MM.1S (cell line): ENCODE measurements around the gene OR5D18.
A peak's percentile ranks its signal among the peaks of the same experiment; 100 is the strongest.

Source experiments
- DNase-seq: peaks from one replicate; pipeline ENCODE4 v3.0.0-alpha.2; 2015
- H2AFZ ChIP-seq: fragments of 300-600 bp; sonication (generic); 2 replicates; pipeline ENCODE4 v1.6.0; 2016; ENCODE audit warnings: antibody characterized with exemption, low read length
- H3F3A ChIP-seq: fragments of 300-600 bp; sonication (generic); 2 replicates; pipeline ENCODE4 v1.6.1; 2016; ENCODE audit warnings: mild to moderate bottlenecking, antibody characterized with exemption, low read length, moderate library complexity, mixed read lengths; ENCODE audit not compliant: insufficient read depth
- H3K27ac ChIP-seq: fragments of 300-600 bp; sonication (generic); 2 replicates; pipeline ENCODE4 v1.5.1; 2016; ENCODE audit warnings: mild to moderate bottlenecking, low read length
- H3K27me3 ChIP-seq: fragments of 300-600 bp; sonication (generic); replicated peaks from 2 replicates; pipeline ENCODE4 v1.6.0; 2016; ENCODE audit warnings: low read length; ENCODE audit not compliant: insufficient read depth
- H3K36me3 ChIP-seq: fragments of 300-600 bp; sonication (generic); replicated peaks from 2 replicates; pipeline ENCODE4 v1.6.1; 2016; ENCODE audit warnings: mild to moderate bottlenecking, low read length, mixed read lengths; ENCODE audit not compliant: insufficient read depth
- H3K4me1 ChIP-seq: fragments of 300-600 bp; sonication (generic); 2 replicates; pipeline ENCODE4 v1.6.1; 2016; ENCODE audit warnings: low read length, mixed read lengths
- H3K4me2 ChIP-seq: fragments of 300-600 bp; sonication (generic); 2 replicates; pipeline ENCODE4 v1.6.0; 2016; ENCODE audit warnings: low read depth, low read length
- H3K4me3 ChIP-seq: fragments of 300-600 bp; sonication (generic); 2 replicates; pipeline ENCODE4 v1.5.1; 2016; ENCODE audit warnings: low read length, mixed read lengths
- H3K79me2 ChIP-seq: fragments of 300-600 bp; sonication (generic); 2 replicates; pipeline ENCODE4 v1.6.1; 2016; ENCODE audit warnings: mixed run types, low read length, mixed read lengths
- H3K9ac ChIP-seq: fragments of 300-600 bp; sonication (generic); 2 replicates; pipeline ENCODE4 v1.6.1; 2016; ENCODE audit warnings: low read length, mixed read lengths
- H3K9me2 ChIP-seq: fragments of 300-600 bp; sonication (generic); replicated peaks from 2 replicates; pipeline ENCODE4 v1.6.1; 2016; ENCODE audit warnings: mild to moderate bottlenecking, low read length, mixed read lengths; ENCODE audit not compliant: insufficient read depth
- H3K9me3 ChIP-seq: fragments of 300-600 bp; sonication (generic); replicated peaks from 2 replicates; pipeline ENCODE4 v1.6.1; 2016; ENCODE audit warnings: mild to moderate bottlenecking, low read length, mixed read lengths; ENCODE audit not compliant: insufficient read depth
- H4K20me1 ChIP-seq: fragments of 300-600 bp; sonication (generic); 2 replicates; pipeline ENCODE4 v1.6.1; 2016; ENCODE audit warnings: mild to moderate bottlenecking, low read length, moderate library complexity, mixed read lengths; ENCODE audit not compliant: insufficient read depth
- EZH2 ChIP-seq: fragments of 300-600 bp; sonication (generic); optimal IDR thresholded peaks from 2 replicates; pipeline ENCODE3; 2017; ENCODE audit warnings: low read depth, mild to moderate bottlenecking, antibody characterized with exemption, low read length, mixed read lengths
- EZH2phosphoT487 ChIP-seq: fragments of 300-600 bp; sonication (generic); IDR thresholded peaks from 2 replicates; pipeline ENCODE4 v1.6.1; 2018; ENCODE audit warnings: antibody characterized with exemption, low read length
- TF ChIP-seq, protein P1 (sequence below): fragments of 300-600 bp; sonication (generic); IDR thresholded peaks from 2 replicates; pipeline ENCODE4 v1.5.1; 2016; ENCODE audit warnings: antibody characterized with exemption, low read length, mixed read lengths

The OR5D18 gene

DNA sequence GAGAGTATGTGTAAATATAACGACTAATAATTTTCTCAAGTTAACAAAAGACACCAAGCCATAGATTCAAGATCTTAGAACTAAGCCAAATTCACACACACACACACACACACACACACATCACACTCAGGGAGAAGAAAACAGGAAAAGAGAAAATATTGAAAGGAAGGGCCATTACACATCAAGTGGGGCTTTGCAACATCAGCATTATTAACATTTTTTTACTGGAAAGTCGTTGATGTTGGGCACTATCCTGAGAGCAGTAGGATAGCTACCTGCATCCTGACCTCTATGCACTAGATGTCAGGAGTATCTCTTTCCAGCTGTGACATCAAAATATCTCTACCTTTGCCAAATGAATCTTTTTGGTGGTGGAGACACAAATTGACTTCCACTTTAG is 28.0 kb downstream of the OR5D18 start:
- Histone ChIP-seq H3K4me2 (no peak overlapping the region), H3F3A (no peaks in the 10 kb centered on the region), H3K9me3 (no peaks in the 10 kb centered on the region), H3K4me3 (no peak overlapping the region), H3K27ac (no peak overlapping the region), H3K36me3 (no peaks in the 10 kb centered on the region), H3K79me2 (no peaks in the 10 kb centered on the region), H4K20me1 (no peaks in the 10 kb centered on the region), H3K9ac (no peak overlapping the region), H3K27me3 (no peaks in the 10 kb centered on the region), H3K4me1 (peaks cover 8% of the 10 kb centered on the region; the same call in 1 of the 2 replicates), H3K9me2 (no peaks in the 10 kb centered on the region), H2AFZ (no peak overlapping the region)
- TF ChIP-seq EZH2 = no peak
- TF ChIP-seq, protein P1, sequence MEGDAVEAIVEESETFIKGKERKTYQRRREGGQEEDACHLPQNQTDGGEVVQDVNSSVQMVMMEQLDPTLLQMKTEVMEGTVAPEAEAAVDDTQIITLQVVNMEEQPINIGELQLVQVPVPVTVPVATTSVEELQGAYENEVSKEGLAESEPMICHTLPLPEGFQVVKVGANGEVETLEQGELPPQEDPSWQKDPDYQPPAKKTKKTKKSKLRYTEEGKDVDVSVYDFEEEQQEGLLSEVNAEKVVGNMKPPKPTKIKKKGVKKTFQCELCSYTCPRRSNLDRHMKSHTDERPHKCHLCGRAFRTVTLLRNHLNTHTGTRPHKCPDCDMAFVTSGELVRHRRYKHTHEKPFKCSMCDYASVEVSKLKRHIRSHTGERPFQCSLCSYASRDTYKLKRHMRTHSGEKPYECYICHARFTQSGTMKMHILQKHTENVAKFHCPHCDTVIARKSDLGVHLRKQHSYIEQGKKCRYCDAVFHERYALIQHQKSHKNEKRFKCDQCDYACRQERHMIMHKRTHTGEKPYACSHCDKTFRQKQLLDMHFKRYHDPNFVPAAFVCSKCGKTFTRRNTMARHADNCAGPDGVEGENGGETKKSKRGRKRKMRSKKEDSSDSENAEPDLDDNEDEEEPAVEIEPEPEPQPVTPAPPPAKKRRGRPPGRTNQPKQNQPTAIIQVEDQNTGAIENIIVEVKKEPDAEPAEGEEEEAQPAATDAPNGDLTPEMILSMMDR = no peak
- no peak for TF ChIP-seq EZH2phosphoT487
- no peak for DNase-seq

DNA sequence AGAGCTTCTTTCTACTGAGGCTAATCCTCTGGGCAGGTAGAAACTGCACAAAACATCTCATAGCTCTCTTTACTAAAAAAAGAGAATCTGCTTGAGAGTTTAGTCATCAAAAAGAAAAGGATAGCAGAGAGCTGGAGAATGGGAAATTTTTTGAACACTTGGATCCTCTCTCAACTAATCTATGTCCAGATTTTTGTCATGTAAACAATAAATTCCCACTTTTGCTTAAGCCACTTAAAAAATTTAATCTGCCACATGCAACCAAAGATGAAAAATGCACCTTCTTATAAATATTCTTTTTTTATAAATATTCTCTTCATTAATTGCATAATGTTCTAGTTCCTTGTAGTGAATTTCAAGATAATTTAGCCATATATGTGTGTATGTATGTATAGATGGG is 29.6 kb downstream of the OR5D18 start:
- Histone ChIP-seq H4K20me1 (no peaks in the 10 kb centered on the region), H3K4me1 (peaks cover 10% of the 10 kb centered on the region; the same call in 1 of the 2 replicates), H3K27me3 (no peaks in the 10 kb centered on the region), H3K36me3 (no peaks in the 10 kb centered on the region), H3K4me3 (no peak overlapping the region), H3K79me2 (no peaks in the 10 kb centered on the region), H3K9me2 (no peaks in the 10 kb centered on the region), H3K4me2 (no peak overlapping the region), H3K9ac (no peak overlapping the region), H3F3A (no peaks in the 10 kb centered on the region), H3K27ac (no peak overlapping the region), H3K9me3 (no peaks in the 10 kb centered on the region), H2AFZ (no peak overlapping the region)
- TF ChIP-seq EZH2 = no peak
- TF ChIP-seq, protein P1 = no peak
- TF ChIP-seq EZH2phosphoT487 = no peak
- DNase-seq = no peak

DNA sequence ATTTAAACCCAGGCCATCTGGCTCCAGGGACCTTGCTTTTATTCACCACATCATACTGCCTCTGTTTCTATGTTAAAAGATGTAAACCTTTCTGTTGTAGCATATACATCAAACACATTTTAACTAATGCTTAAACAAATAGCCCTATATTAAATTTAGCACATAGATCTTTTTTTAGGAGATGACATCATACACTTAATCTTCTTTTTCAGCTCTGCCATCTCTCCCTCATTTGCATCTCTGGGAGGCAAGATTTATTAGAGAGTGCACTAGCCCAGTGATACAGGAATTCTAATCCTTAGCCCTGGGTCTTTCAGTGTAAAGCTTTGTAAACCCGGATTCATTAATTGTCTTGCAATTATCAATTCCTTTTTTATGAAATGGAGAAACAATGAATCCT is 32.7 kb downstream of the OR5D18 start:
- H3K4me1 ChIP-seq = peaks cover 25% of the 10 kb centered on the region
- peak overlapping the region; percentile 0; the same call in 1 of the 2 replicates for H3K4me2 ChIP-seq
- H3K9me3 ChIP-seq = no peaks in the 10 kb centered on the region
- H3K9ac ChIP-seq = no peak overlapping the region
- H3K36me3 ChIP-seq = no peaks in the 10 kb centered on the region
- H3K9me2 ChIP-seq = no peaks in the 10 kb centered on the region
- no peaks in the 10 kb centered on the region for H3K79me2 ChIP-seq
- H3K4me3 ChIP-seq = no peak overlapping the region
- TF ChIP-seq, protein P1 = no peak
- TF ChIP-seq EZH2 (no peak), EZH2phosphoT487 (no peak)
- H3K27ac ChIP-seq = peak overlapping the region; percentile 20; the same call in 1 of the 2 replicates
- DNase-seq = peak; percentile 37
- H2AFZ ChIP-seq = no peak overlapping the region
- no peaks in the 10 kb centered on the region for H4K20me1 ChIP-seq
- no peaks in the 10 kb centered on the region for H3F3A ChIP-seq
- H3K27me3 ChIP-seq = no peaks in the 10 kb centered on the region
